ENCODE measurements around the gene FAM83E.
"Not testable (repeated sequence)": the region's sequence is repeated elsewhere in the genome, so short reads cannot be mapped to it uniquely, and the experiment has no call there.

The FAM83E gene

GRCh38 chr19:48634036-48634342 is 19.1 kb upstream of the FAM83E start:
- Histone ChIP-seq H3K4me3 (ENCODE audit: low read length) (no peak overlapping the region), H3K27me3 (ENCODE audit: control insufficient read depth, insufficient read depth, low read length) (no peaks in the 10 kb centered on the region; the same call in 1 of the 2 replicates), H3K27ac (ENCODE audit: low read length) (no peak overlapping the region), H3K36me3 (ENCODE audit: control insufficient read depth, insufficient read depth, low read length) (peaks cover 2% of the 10 kb centered on the region; the same call in 1 of the 2 replicates), H3K4me1 (ENCODE audit: control insufficient read depth, insufficient read depth, low read length) (peaks cover 15% of the 10 kb centered on the region), H3K9me3 (ENCODE audit: control insufficient read depth, insufficient read depth, low read length) (no peaks in the 10 kb centered on the region)
- WGBS (ENCODE audit: insufficient coverage, insufficient read length): no CpG with 5 or more reads among the region's 7 CpGs
- no peak for DNase-seq (ENCODE audit: low read depth, low spot score)

GRCh38 chr19:48633148-48634035 is 18.5 kb upstream of the FAM83E start:
- H3K4me1 ChIP-seq (ENCODE audit: control insufficient read depth, insufficient read depth, low read length): peaks cover 13% of the 10 kb centered on the region
- peaks cover 5% of the 10 kb centered on the region; the same call in 1 of the 2 replicates for H3K36me3 ChIP-seq (ENCODE audit: control insufficient read depth, insufficient read depth, low read length)
- no peak for DNase-seq (ENCODE audit: low read depth, low spot score)
- H3K4me3 ChIP-seq (ENCODE audit: low read length): no peak overlapping the region
- no peak overlapping the region for H3K27ac ChIP-seq (ENCODE audit: low read length)
- H3K9me3 ChIP-seq (ENCODE audit: control insufficient read depth, insufficient read depth, low read length): no peaks in the 10 kb centered on the region
- no CpG with 5 or more reads among the region's 22 CpGs for WGBS (ENCODE audit: insufficient coverage, insufficient read length)
- H3K27me3 ChIP-seq (ENCODE audit: control insufficient read depth, insufficient read depth, low read length): no peaks in the 10 kb centered on the region; the same call in 1 of the 2 replicates

GRCh38 chr19:48632692-48633147 is 17.8 kb upstream of the FAM83E start:
- no peak overlapping the region for H3K27ac ChIP-seq (ENCODE audit: low read length)
- no peaks in the 10 kb centered on the region for H3K9me3 ChIP-seq (ENCODE audit: control insufficient read depth, insufficient read depth, low read length)
- peaks cover 5% of the 10 kb centered on the region; the same call in 1 of the 2 replicates for H3K36me3 ChIP-seq (ENCODE audit: control insufficient read depth, insufficient read depth, low read length)
- H3K4me3 ChIP-seq (ENCODE audit: low read length): no peak overlapping the region
- H3K27me3 ChIP-seq (ENCODE audit: control insufficient read depth, insufficient read depth, low read length): no peaks in the 10 kb centered on the region; the same call in 1 of the 2 replicates
- H3K4me1 ChIP-seq (ENCODE audit: control insufficient read depth, insufficient read depth, low read length): peaks cover 12% of the 10 kb centered on the region
- no peak for DNase-seq (ENCODE audit: low read depth, low spot score)

- not testable (repeated sequence) for H3K27me3 ChIP-seq (ENCODE audit: control insufficient read depth, insufficient read depth, low read length); DNase-seq (ENCODE audit: low read depth, low spot score); H3K4me3 ChIP-seq (ENCODE audit: low read length); H3K27ac ChIP-seq (ENCODE audit: low read length); H3K36me3 ChIP-seq (ENCODE audit: control insufficient read depth, insufficient read depth, low read length); H3K9me3 ChIP-seq (ENCODE audit: control insufficient read depth, insufficient read depth, low read length)
- no CpG with 5 or more reads among the region's 11 CpGs for WGBS (ENCODE audit: insufficient coverage, insufficient read length)
- peaks cover 12% of the 10 kb centered on the region for H3K4me1 ChIP-seq (ENCODE audit: control insufficient read depth, insufficient read depth, low read length)
These were observed 17.4 kb upstream of the FAM83E start for GRCh38 chr19:48632286-48632685.

- H3K4me1 ChIP-seq (ENCODE audit: control insufficient read depth, insufficient read depth, low read length): peaks cover 12% of the 10 kb centered on the region
- no peak for DNase-seq (ENCODE audit: low read depth, low spot score)
- no peaks in the 10 kb centered on the region; the same call in 1 of the 2 replicates for H3K27me3 ChIP-seq (ENCODE audit: control insufficient read depth, insufficient read depth, low read length)
- peaks cover 5% of the 10 kb centered on the region; the same call in 1 of the 2 replicates for H3K36me3 ChIP-seq (ENCODE audit: control insufficient read depth, insufficient read depth, low read length)
- WGBS (ENCODE audit: insufficient coverage, insufficient read length): no CpG with 5 or more reads among the region's 3 CpGs
- H3K27ac ChIP-seq (ENCODE audit: low read length): no peak overlapping the region
- no peaks in the 10 kb centered on the region for H3K9me3 ChIP-seq (ENCODE audit: control insufficient read depth, insufficient read depth, low read length)
- no peak overlapping the region for H3K4me3 ChIP-seq (ENCODE audit: low read length)
These were observed 16.3 kb upstream of the FAM83E start for GRCh38 chr19:48631225-48631624.

- no CpG with 5 or more reads among the region's 47 CpGs for WGBS (ENCODE audit: insufficient coverage, insufficient read length)
- Histone ChIP-seq H3K4me3 (ENCODE audit: low read length) (peak overlapping the region; percentile 6; the same call in 1 of the 2 replicates), H3K4me1 (ENCODE audit: control insufficient read depth, insufficient read depth, low read length) (peaks cover 12% of the 10 kb centered on the region), H3K36me3 (ENCODE audit: control insufficient read depth, insufficient read depth, low read length) (peaks cover 11% of the 10 kb centered on the region; the same call in 1 of the 2 replicates), H3K9me3 (ENCODE audit: control insufficient read depth, insufficient read depth, low read length) (no peaks in the 10 kb centered on the region), H3K27me3 (ENCODE audit: control insufficient read depth, insufficient read depth, low read length) (no peaks in the 10 kb centered on the region), H3K27ac (ENCODE audit: low read length) (no peak overlapping the region)
- no peak for DNase-seq (ENCODE audit: low read depth, low spot score)
These were observed 15.6 kb upstream of the FAM83E start for GRCh38 chr19:48630296-48631063.

- H3K27me3 ChIP-seq (ENCODE audit: control insufficient read depth, insufficient read depth, low read length): no peaks in the 10 kb centered on the region
- no peaks in the 10 kb centered on the region for H3K9me3 ChIP-seq (ENCODE audit: control insufficient read depth, insufficient read depth, low read length)
- H3K4me1 ChIP-seq (ENCODE audit: control insufficient read depth, insufficient read depth, low read length): peaks cover 13% of the 10 kb centered on the region
- DNase-seq (ENCODE audit: low read depth, low spot score): peak; percentile 98
- H3K27ac ChIP-seq (ENCODE audit: low read length): no peak overlapping the region
- H3K4me3 ChIP-seq (ENCODE audit: low read length): no peak overlapping the region
- WGBS (ENCODE audit: insufficient coverage, insufficient read length): no CpG with 5 or more reads among the region's 48 CpGs
- peaks cover 11% of the 10 kb centered on the region; the same call in 1 of the 2 replicates for H3K36me3 ChIP-seq (ENCODE audit: control insufficient read depth, insufficient read depth, low read length)
These were observed 14.9 kb upstream of the FAM83E start for GRCh38 chr19:48629599-48630295.

GRCh38 chr19:48629297-48629598 is 14.4 kb upstream of the FAM83E start:
- Histone ChIP-seq H3K27ac (ENCODE audit: low read length) (no peak overlapping the region), H3K36me3 (ENCODE audit: control insufficient read depth, insufficient read depth, low read length) (peaks cover 11% of the 10 kb centered on the region; the same call in 1 of the 2 replicates), H3K4me3 (ENCODE audit: low read length) (no peak overlapping the region), H3K9me3 (ENCODE audit: control insufficient read depth, insufficient read depth, low read length) (no peaks in the 10 kb centered on the region), H3K4me1 (ENCODE audit: control insufficient read depth, insufficient read depth, low read length) (peaks cover 13% of the 10 kb centered on the region), H3K27me3 (ENCODE audit: control insufficient read depth, insufficient read depth, low read length) (no peaks in the 10 kb centered on the region)
- WGBS (ENCODE audit: insufficient coverage, insufficient read length): no CpG with 5 or more reads among the region's 22 CpGs
- no peak for DNase-seq (ENCODE audit: low read depth, low spot score)

- no peak overlapping the region for H3K4me3 ChIP-seq (ENCODE audit: low read length)
- H3K4me1 ChIP-seq (ENCODE audit: control insufficient read depth, insufficient read depth, low read length): peaks cover 10% of the 10 kb centered on the region
- H3K36me3 ChIP-seq (ENCODE audit: control insufficient read depth, insufficient read depth, low read length): peaks cover 11% of the 10 kb centered on the region; the same call in 1 of the 2 replicates
- no peaks in the 10 kb centered on the region for H3K9me3 ChIP-seq (ENCODE audit: control insufficient read depth, insufficient read depth, low read length)
- H3K27me3 ChIP-seq (ENCODE audit: control insufficient read depth, insufficient read depth, low read length): no peaks in the 10 kb centered on the region
- no CpG with 5 or more reads among the region's 34 CpGs for WGBS (ENCODE audit: insufficient coverage, insufficient read length)
- DNase-seq (ENCODE audit: low read depth, low spot score): no peak
- no peak overlapping the region for H3K27ac ChIP-seq (ENCODE audit: low read length)
These were observed 13.8 kb upstream of the FAM83E start for GRCh38 chr19:48628486-48629296.

Data from iPS DF 6.9 (cell line).